Liver (tissue), 9 donors: ENCODE data around the gene POU2F3. TPM values are rescaled to one million over a fixed set of nuclear protein-coding genes. Genes with fewer than 3 reads are reported as not detected.

ENCODE experiments used
- DNase-seq: peaks from one replicate; pipeline ENCODE4 v3.0.0-alpha.2; 2017; ENCODE audit warnings: low spot score
- H3K27ac ChIP-seq, 2 donors: one replicate each; pipeline ENCODE4 v1.7.0; 2013; ENCODE audit warnings: inconsistent platforms in 2 of 2, low read length in 2 of 2, control low read depth in 1 of 2, low read depth in 1 of 2, mild to moderate bottlenecking in 1 of 2
- H3K27me3 ChIP-seq, 4 donors: one replicate each; pipeline versions ENCODE4 v1.6.1 to v1.7.0; 2013; ENCODE audit warnings: low read length in 3 of 4, inconsistent platforms in 1 of 4, mild to moderate bottlenecking in 1 of 4, moderate library complexity in 1 of 4; ENCODE audit not compliant: control insufficient read depth in 4 of 4, insufficient read depth in 4 of 4
- H3K36me3 ChIP-seq, 4 donors: one replicate each; pipeline versions ENCODE4 v1.6.1 to v1.7.0; 2013; ENCODE audit warnings: low read length in 3 of 4, mild to moderate bottlenecking in 3 of 4, low read depth in 1 of 4, moderate library complexity in 1 of 4; ENCODE audit not compliant: control insufficient read depth in 4 of 4, insufficient read depth in 3 of 4
- H3K4me1 ChIP-seq, 4 donors: one replicate each; pipeline versions ENCODE4 v1.6.1 to v1.7.0; 2013; ENCODE audit warnings: low read length in 3 of 4, mild to moderate bottlenecking in 3 of 4, moderate library complexity in 1 of 4; ENCODE audit not compliant: control insufficient read depth in 4 of 4, insufficient read depth in 4 of 4
- H3K4me3 ChIP-seq, 3 donors: one replicate each; pipeline versions ENCODE4 v1.6.1 to v1.7.0; 2013; ENCODE audit warnings: low read length in 3 of 3, control low read depth in 1 of 3, low read depth in 1 of 3, mild to moderate bottlenecking in 1 of 3
- H3K9ac ChIP-seq, 2 donors: one replicate each; pipeline ENCODE4 v1.7.0; 2013; ENCODE audit warnings: low read length in 2 of 2, mild to moderate bottlenecking in 2 of 2, moderate library complexity in 2 of 2, control low read depth in 1 of 2, low read depth in 1 of 2
- H3K9me3 ChIP-seq, 4 donors: one replicate each; pipeline versions ENCODE4 v1.6.1 to v1.7.0; 2013; ENCODE audit warnings: low read length in 3 of 4; ENCODE audit not compliant: control insufficient read depth in 4 of 4
- EGR1 ChIP-seq, 2 donors: IDR thresholded peaks; 2 replicates each; pipeline ENCODE4 v1.6.1; 2016 to 2018; ENCODE audit warnings: antibody characterized with exemption in 2 of 2, low read depth in 2 of 2
- FOXA1 ChIP-seq: IDR thresholded peaks from 2 replicates; pipeline ENCODE4 v1.6.1; 2016; ENCODE audit warnings: antibody characterized with exemption
- FOXA2 ChIP-seq: IDR thresholded peaks from 2 replicates; pipeline ENCODE4 v1.6.1; 2016; ENCODE audit warnings: antibody characterized with exemption
- HNF4A ChIP-seq, 2 donors: conservative IDR thresholded peaks; 2 replicates each; pipeline ENCODE4 v1.6.1; 2016; ENCODE audit warnings: antibody characterized with exemption in 2 of 2, mild to moderate bottlenecking in 2 of 2
- HNF4G ChIP-seq: IDR thresholded peaks from 2 replicates; pipeline ENCODE4 v1.6.1; 2016; ENCODE audit warnings: antibody characterized with exemption
- JUND ChIP-seq, 2 donors: IDR thresholded peaks; 2 replicates each; pipeline ENCODE4 v1.6.1; 2016; ENCODE audit warnings: antibody characterized with exemption in 2 of 2
- NR2F2 ChIP-seq: IDR thresholded peaks from 2 replicates; pipeline ENCODE4 v1.6.1; 2016; ENCODE audit warnings: antibody characterized with exemption
- RAD21 ChIP-seq, 2 donors: IDR thresholded peaks; 2 replicates each; pipeline ENCODE4 v1.6.1; 2016; ENCODE audit warnings: antibody characterized with exemption in 2 of 2, mild to moderate bottlenecking in 2 of 2
- RXRA ChIP-seq, 2 donors: IDR thresholded peaks; 2 replicates each; pipeline ENCODE4 v1.6.1; 2017 to 2018; ENCODE audit warnings: antibody characterized with exemption in 2 of 2, mild to moderate bottlenecking in 1 of 2
- SP1 ChIP-seq: IDR thresholded peaks from 2 replicates; pipeline ENCODE4 v1.6.1; 2018; ENCODE audit warnings: antibody characterized with exemption, mild to moderate bottlenecking
- TAF1 ChIP-seq: conservative IDR thresholded peaks from 2 replicates; pipeline ENCODE4 v1.6.1; 2016; ENCODE audit warnings: antibody characterized with exemption, mild to moderate bottlenecking
- YY1 ChIP-seq: IDR thresholded peaks from 2 replicates; pipeline ENCODE4 v1.6.1; 2016; ENCODE audit warnings: antibody characterized with exemption, mild to moderate bottlenecking
- WGBS: extraction: QIAGEN DNeasy Blood & Tissue Kit; methylation state at CpG from one replicate; pipeline ENCODE4 v1.1.7; 2013; 5-methylcytosine and 5-hydroxymethylcytosine counted together
- polyA plus RNA-seq, 2 donors: library from polyadenylated mRNA; stranded (reverse) in 1 of 2; unstranded in 1 of 2; fragments of 200-250 nt in 1 of 2; fragments of >200 nt in 1 of 2; fragmentation: Nextera tagmentation in 1 of 2; extraction: Ambion mirVana in 1 of 2; gene quantifications; one replicate each; pipeline versions ENCODE4 v1.2.1 to v1.2.3, GENCODE V29; 2013 to 2015
- total RNA-seq, 2 donors: library from RNA; depleted of rRNA; stranded (reverse); fragments of >200 nt; gene quantifications; one replicate each; pipeline ENCODE4 v1.2.3, GENCODE V29; 2014
- TF ChIP-seq, protein P1 (sequence below): IDR thresholded peaks from 2 replicates; pipeline ENCODE4 v1.6.1; 2016; ENCODE audit warnings: antibody characterized with exemption, mild to moderate bottlenecking
- TF ChIP-seq, protein P2 (sequence below): fragments of 150-350 bp; IDR thresholded peaks from 2 replicates; pipeline ENCODE4 v1.5.1; 2017; ENCODE audit warnings: improper control_type of control experiment, low read depth, low read length; ENCODE audit not compliant: missing input control
- TF ChIP-seq, protein P3 (sequence below): IDR thresholded peaks from 2 replicates; pipeline ENCODE4 v1.6.1; 2016; ENCODE audit warnings: antibody characterized with exemption
- TF ChIP-seq, protein P4 (sequence below): IDR thresholded peaks from 2 replicates; pipeline ENCODE4 v1.6.1; 2016; ENCODE audit warnings: antibody characterized with exemption
- donor health status: healthy.
- donor health status: healthy.
- donor health status: healthy.
- donor health status: healthy.
- donor health status: healthy.

The POU2F3 gene
- total and polyA plus RNA-seq, 4 donors = not detected

DNA sequence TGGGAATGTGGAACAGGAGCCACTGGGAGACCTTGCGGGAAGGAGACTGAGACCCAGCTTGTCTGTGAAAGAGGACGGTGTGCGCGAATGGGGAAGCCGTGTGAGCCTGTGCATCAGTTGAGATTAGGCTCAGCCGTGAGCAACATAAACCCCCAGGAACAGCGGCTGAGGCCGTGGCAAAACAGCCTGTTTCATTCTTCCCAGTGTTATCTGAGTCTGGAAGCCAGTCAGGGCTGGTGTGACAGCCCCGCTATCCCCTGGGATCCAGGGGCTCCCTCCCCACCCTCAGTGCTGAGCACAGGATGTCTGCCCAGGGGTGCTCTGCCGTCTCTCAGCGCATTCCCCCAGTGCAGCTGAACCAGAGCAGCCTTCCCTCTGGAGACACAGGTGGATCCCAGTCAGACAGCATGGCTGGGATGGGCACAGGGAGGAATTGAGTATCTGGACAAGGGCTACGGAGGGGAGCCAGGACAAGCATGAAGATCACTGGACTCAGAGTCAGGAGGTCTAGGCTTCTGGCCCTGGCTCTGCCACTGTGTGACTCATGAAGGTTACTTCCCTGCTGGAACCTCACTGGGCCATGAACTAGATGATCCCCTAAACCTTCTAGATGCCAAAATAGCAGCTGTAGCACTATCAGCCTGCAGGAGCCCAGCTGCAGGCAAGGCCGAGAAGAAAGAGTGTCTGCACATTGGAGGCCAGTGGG, 20.6 kb upstream of the POU2F3 start:
- 76% methylated on average over 13 of the region's 13 CpGs for WGBS
- Histone ChIP-seq H3K9me3 (no peaks in the 10 kb centered on the region), H3K27ac (peak overlapping the region; percentile 93 to 95), H3K4me1 (peaks cover 30 to 81% (median 63%) of the 10 kb centered on the region in 4 donors), H3K27me3 (no peaks in the 10 kb centered on the region), H3K9ac (peak overlapping the region in 1 of 2 donors; percentile 3), H3K36me3 (peaks cover 1 to 22% (median 10%) of the 10 kb centered on the region in 4 donors), H3K4me3 (no peak overlapping the region)
- no peak for DNase-seq
- TF ChIP-seq RAD21 (IDR thresholded peaks at IDR 0.05) = no peak
- TF ChIP-seq, protein P1, sequence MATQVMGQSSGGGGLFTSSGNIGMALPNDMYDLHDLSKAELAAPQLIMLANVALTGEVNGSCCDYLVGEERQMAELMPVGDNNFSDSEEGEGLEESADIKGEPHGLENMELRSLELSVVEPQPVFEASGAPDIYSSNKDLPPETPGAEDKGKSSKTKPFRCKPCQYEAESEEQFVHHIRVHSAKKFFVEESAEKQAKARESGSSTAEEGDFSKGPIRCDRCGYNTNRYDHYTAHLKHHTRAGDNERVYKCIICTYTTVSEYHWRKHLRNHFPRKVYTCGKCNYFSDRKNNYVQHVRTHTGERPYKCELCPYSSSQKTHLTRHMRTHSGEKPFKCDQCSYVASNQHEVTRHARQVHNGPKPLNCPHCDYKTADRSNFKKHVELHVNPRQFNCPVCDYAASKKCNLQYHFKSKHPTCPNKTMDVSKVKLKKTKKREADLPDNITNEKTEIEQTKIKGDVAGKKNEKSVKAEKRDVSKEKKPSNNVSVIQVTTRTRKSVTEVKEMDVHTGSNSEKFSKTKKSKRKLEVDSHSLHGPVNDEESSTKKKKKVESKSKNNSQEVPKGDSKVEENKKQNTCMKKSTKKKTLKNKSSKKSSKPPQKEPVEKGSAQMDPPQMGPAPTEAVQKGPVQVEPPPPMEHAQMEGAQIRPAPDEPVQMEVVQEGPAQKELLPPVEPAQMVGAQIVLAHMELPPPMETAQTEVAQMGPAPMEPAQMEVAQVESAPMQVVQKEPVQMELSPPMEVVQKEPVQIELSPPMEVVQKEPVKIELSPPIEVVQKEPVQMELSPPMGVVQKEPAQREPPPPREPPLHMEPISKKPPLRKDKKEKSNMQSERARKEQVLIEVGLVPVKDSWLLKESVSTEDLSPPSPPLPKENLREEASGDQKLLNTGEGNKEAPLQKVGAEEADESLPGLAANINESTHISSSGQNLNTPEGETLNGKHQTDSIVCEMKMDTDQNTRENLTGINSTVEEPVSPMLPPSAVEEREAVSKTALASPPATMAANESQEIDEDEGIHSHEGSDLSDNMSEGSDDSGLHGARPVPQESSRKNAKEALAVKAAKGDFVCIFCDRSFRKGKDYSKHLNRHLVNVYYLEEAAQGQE = no peak
- TF ChIP-seq, protein P2, sequence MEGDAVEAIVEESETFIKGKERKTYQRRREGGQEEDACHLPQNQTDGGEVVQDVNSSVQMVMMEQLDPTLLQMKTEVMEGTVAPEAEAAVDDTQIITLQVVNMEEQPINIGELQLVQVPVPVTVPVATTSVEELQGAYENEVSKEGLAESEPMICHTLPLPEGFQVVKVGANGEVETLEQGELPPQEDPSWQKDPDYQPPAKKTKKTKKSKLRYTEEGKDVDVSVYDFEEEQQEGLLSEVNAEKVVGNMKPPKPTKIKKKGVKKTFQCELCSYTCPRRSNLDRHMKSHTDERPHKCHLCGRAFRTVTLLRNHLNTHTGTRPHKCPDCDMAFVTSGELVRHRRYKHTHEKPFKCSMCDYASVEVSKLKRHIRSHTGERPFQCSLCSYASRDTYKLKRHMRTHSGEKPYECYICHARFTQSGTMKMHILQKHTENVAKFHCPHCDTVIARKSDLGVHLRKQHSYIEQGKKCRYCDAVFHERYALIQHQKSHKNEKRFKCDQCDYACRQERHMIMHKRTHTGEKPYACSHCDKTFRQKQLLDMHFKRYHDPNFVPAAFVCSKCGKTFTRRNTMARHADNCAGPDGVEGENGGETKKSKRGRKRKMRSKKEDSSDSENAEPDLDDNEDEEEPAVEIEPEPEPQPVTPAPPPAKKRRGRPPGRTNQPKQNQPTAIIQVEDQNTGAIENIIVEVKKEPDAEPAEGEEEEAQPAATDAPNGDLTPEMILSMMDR = no peak
- TF ChIP-seq FOXA1 = no peak
- TF ChIP-seq NR2F2 = peak; percentile 8
- TF ChIP-seq, protein P3, sequence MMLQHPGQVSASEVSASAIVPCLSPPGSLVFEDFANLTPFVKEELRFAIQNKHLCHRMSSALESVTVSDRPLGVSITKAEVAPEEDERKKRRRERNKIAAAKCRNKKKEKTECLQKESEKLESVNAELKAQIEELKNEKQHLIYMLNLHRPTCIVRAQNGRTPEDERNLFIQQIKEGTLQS = no peak

DNA sequence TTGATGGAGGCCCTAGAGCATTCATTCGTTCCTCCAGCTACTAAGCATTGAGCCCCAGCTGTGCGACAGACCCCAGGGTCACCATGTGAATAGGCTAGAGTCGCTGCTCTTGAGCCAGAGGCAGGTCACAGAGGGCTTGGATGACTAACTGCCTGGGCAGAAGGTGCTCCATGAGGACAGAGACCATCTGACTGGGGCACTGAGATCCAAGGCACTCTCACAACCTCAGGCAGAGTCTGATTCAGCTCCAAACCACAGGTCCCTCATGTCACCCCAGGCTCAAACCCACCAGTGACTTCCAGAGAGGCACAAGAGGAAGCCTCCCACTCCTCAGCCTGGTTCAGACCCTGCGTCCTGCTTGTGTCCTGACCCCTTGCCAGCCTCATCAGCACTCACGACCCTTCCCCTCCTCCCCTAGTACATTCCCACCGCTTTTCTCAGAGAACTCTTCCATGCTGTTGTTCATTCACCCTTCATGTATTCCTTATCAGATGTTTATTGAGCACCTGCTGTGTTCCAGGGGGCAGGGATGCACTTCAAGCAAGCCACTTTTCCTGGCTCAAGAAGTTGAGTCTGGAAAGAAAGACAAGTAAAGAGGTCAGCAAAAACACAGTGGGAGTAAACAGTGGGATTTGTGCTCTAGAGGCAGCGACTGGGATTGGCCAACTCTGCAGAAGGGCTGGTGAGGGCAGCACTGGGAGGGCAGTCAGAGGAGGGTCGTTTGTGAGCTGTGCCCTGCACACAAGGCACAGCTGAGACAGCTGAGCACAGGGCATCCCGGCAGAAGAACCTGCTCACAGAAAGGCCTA, 19.8 kb upstream of the POU2F3 start:
- Histone ChIP-seq H3K4me1 (peaks cover 25 to 81% (median 60%) of the 10 kb centered on the region in 4 donors), H3K27me3 (no peaks in the 10 kb centered on the region), H3K9me3 (no peaks in the 10 kb centered on the region), H3K4me3 (no peak overlapping the region), H3K9ac (peak overlapping the region in 1 of 2 donors; percentile 3), H3K36me3 (peaks cover 2 to 20% (median 11%) of the 10 kb centered on the region in 4 donors), H3K27ac (peak overlapping the region; percentile 93 to 95)
- DNase-seq = no peak
- WGBS = 57% methylated on average over 9 of the region's 9 CpGs
- no peak for TF ChIP-seq SP1
- no peak for TF ChIP-seq EGR1 (IDR thresholded peaks at IDR 0.05; ENCODE audit: low read depth in 2 of 2)
- TF ChIP-seq YY1 = no peak
- TF ChIP-seq, protein P1 = no peak
- TF ChIP-seq, protein P3 = no peak
- TF ChIP-seq, protein P4, sequence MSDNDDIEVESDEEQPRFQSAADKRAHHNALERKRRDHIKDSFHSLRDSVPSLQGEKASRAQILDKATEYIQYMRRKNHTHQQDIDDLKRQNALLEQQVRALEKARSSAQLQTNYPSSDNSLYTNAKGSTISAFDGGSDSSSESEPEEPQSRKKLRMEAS = no peak
- TF ChIP-seq TAF1 = no peak
- no peak for TF ChIP-seq JUND (IDR thresholded peaks at IDR 0.05)
- TF ChIP-seq, protein P2 = no peak
- TF ChIP-seq FOXA2 = no peak
- no peak for TF ChIP-seq HNF4G
- peak in 1 of 2 donors; percentile 4 for TF ChIP-seq RXRA (IDR thresholded peaks at IDR 0.05)
- peak in 1 of 2 donors; percentile 5 for TF ChIP-seq HNF4A (conservative IDR thresholded peaks at IDR 0.05)
- TF ChIP-seq FOXA1 = no peak
